IMR-90 (cell line): ENCODE measurements around the gene ALKBH6. TPM values are rescaled to one million over a fixed set of nuclear protein-coding genes. Genes with fewer than 3 reads are reported as not detected.

Experiments
- ATAC-seq: fragments of 200-7000 bp; cut with Tn5 transposase; 2 replicates; pipeline ENCODE4 v1.9.1; 2020; ENCODE audit warnings: low read depth, mild to moderate bottlenecking, moderate library complexity
- BruUV-seq: library from RNA; stranded (reverse); fragments of 400-500 nt; replicated peaks from 2 replicates; lab custom pipeline; 2021; lab: Mats Ljungman, UMichigan
- CTCF ChIA-PET: fragments of 300-600 bp; formaldehyde crosslinking; extraction: SDS; loops from one replicate; lab custom pipeline; 2021; ENCODE audit warnings: antibody characterized with exemption; lab: Yijun Ruan, JAX
- POLR2A ChIA-PET: fragments of 300-600 bp; sonication (Branson Sonifier 250); formaldehyde crosslinking; loops from one replicate; lab custom pipeline; 2022; ENCODE audit warnings: antibody characterized with exemption; ENCODE audit not compliant: unreplicated experiment; lab: Charles Lee
- DNase-seq: peaks from one replicate; pipeline ENCODE4 v3.0.0; 2013
- H2AFZ ChIP-seq: replicated peaks from 2 replicates; pipeline ENCODE3; 2013; ENCODE audit warnings: low read length, mild to moderate bottlenecking; ENCODE audit not compliant: poor library complexity
- H2AK5ac ChIP-seq: 2 replicates; pipeline ENCODE4 v1.6.1; 2013; ENCODE audit warnings: low read depth, low read length, inconsistent platforms
- H2AK9ac ChIP-seq: replicated peaks from 2 replicates; pipeline ENCODE3; 2013; ENCODE audit warnings: mild to moderate bottlenecking, low read depth, low read length, moderate library complexity; ENCODE audit not compliant: poor library complexity
- H2BK120ac ChIP-seq: 2 replicates; pipeline ENCODE4 v1.6.1; 2013; ENCODE audit warnings: low read depth, low read length, inconsistent platforms
- H2BK15ac ChIP-seq: 3 replicates; pipeline ENCODE4 v1.6.1; 2013; ENCODE audit warnings: low read depth, low read length, inconsistent platforms
- H2BK20ac ChIP-seq: 2 replicates; pipeline ENCODE4 v1.6.1; 2013; ENCODE audit warnings: low read depth, mild to moderate bottlenecking, inconsistent platforms, low read length, moderate library complexity
- H2BK5ac ChIP-seq: 2 replicates; pipeline ENCODE4 v1.6.1; 2013; ENCODE audit warnings: mild to moderate bottlenecking, low read depth, low read length, inconsistent platforms; ENCODE audit not compliant: poor library complexity, severe bottlenecking
- H3K14ac ChIP-seq: replicated peaks from 2 replicates; pipeline ENCODE4 v1.6.1; 2013; ENCODE audit warnings: low read depth, low read length, inconsistent platforms
- H3K18ac ChIP-seq: 2 replicates; pipeline ENCODE4 v1.6.1; 2013; ENCODE audit warnings: low read depth, low read length, control low read depth
- H3K23ac ChIP-seq: 2 replicates; pipeline ENCODE4 v1.6.1; 2013; ENCODE audit warnings: low read depth, low read length, inconsistent platforms
- H3K27ac ChIP-seq: 2 replicates; pipeline ENCODE4 v1.5.1; 2013; ENCODE audit warnings: mild to moderate bottlenecking, control low read depth, low read length; ENCODE audit not compliant: insufficient read depth
- H3K27me3 ChIP-seq: 2 replicates; pipeline ENCODE4 v1.6.1; 2013; ENCODE audit warnings: low read length; ENCODE audit not compliant: control insufficient read depth, insufficient read depth
- H3K36me3 ChIP-seq: 2 replicates; pipeline ENCODE4 v1.6.1; 2013; ENCODE audit warnings: low read length, mixed read lengths; ENCODE audit not compliant: control insufficient read depth, insufficient read depth
- H3K4ac ChIP-seq: 2 replicates; pipeline ENCODE4 v1.6.1; 2013; ENCODE audit warnings: low read depth, low read length, inconsistent platforms
- H3K4me1 ChIP-seq: 2 replicates; pipeline ENCODE4 v1.6.1; 2013; ENCODE audit warnings: low read length, mixed read lengths; ENCODE audit not compliant: control insufficient read depth, insufficient read depth
- H3K4me2 ChIP-seq: 2 replicates; pipeline ENCODE4 v1.6.1; 2013; ENCODE audit warnings: low read depth, mild to moderate bottlenecking, control low read depth, low read length, moderate library complexity
- H3K4me3 ChIP-seq: 2 replicates; pipeline ENCODE4 v1.5.1; 2013; ENCODE audit warnings: low read depth, mild to moderate bottlenecking, control low read depth, low read length, moderate library complexity; ENCODE audit not compliant: insufficient read depth
- H3K56ac ChIP-seq: 2 replicates; pipeline ENCODE4 v1.6.1; 2013; ENCODE audit warnings: low read length, inconsistent platforms; ENCODE audit not compliant: insufficient read depth; ENCODE audit errors: extremely low read depth
- H3K79me1 ChIP-seq, 2 experiments: 2 replicates each; pipeline ENCODE4 v1.6.1; 2013; ENCODE audit warnings: low read length in 2 of 2, inconsistent platforms in 1 of 2, low read depth in 1 of 2
- H3K9ac ChIP-seq: 2 replicates; pipeline ENCODE4 v1.6.1; 2013; ENCODE audit warnings: low read depth, low read length, control low read depth
- H3K9me1 ChIP-seq: 2 replicates; pipeline ENCODE4 v1.6.1; 2013; ENCODE audit warnings: low read length, inconsistent platforms; ENCODE audit not compliant: insufficient read depth
- H3K9me3 ChIP-seq: 2 replicates; pipeline ENCODE4 v1.6.1; 2013; ENCODE audit warnings: low read length; ENCODE audit not compliant: control insufficient read depth, insufficient read depth
- H4K20me1 ChIP-seq: 2 replicates; pipeline ENCODE4 v1.6.1; 2013; ENCODE audit warnings: low read length, inconsistent platforms; ENCODE audit not compliant: insufficient read depth
- H4K5ac ChIP-seq: 2 replicates; pipeline ENCODE4 v1.6.1; 2013; ENCODE audit warnings: mild to moderate bottlenecking, low read depth, low read length, control low read depth
- H4K8ac ChIP-seq, 2 experiments: 2 replicates each; pipeline ENCODE4 v1.6.1; 2013; ENCODE audit warnings: low read depth in 2 of 2, low read length in 2 of 2, control low read depth in 1 of 2, inconsistent platforms in 1 of 2
- H4K91ac ChIP-seq: 2 replicates; pipeline ENCODE4 v1.6.1; 2013; ENCODE audit warnings: low read depth, low read length, inconsistent platforms; ENCODE audit not compliant: insufficient read depth
- FOS ChIP-seq: fragments of 150-350 bp; IDR thresholded peaks from 2 replicates; pipeline ENCODE4 v1.6.1; 2016; ENCODE audit warnings: low read depth, low read length
- SMC3 ChIP-seq: fragments of 150-350 bp; IDR thresholded peaks from 2 replicates; pipeline ENCODE4 v1.6.1; 2016; ENCODE audit warnings: low read depth, mild to moderate bottlenecking, antibody characterized with exemption, low read length, moderate library complexity
- WGBS, 2 experiments: methylation state at CpG; one replicate each; pipeline versions ENCODE4 v1.1.5 to v1.1.7; 2013; ENCODE audit warnings: missing lambda C conversion rate in 2 of 2; ENCODE audit not compliant: insufficient read length in 1 of 2; ENCODE audit errors: extremely low coverage in 2 of 2; 5-methylcytosine and 5-hydroxymethylcytosine counted together
- dilution Hi-C: fragments of 300-500 bp; cut with HindIII; formaldehyde crosslinking; loops from one replicate; pipeline ENCODE4 v1.14.3; 2018; ENCODE audit warnings: low sequenced_read_pairs; ENCODE audit not compliant: unreplicated experiment
- in situ Hi-C: fragments of 300-500 bp; cut with MboI; formaldehyde crosslinking; loops from 3 replicates; pipeline ENCODE4 v1.14.3; 2019; ENCODE audit warnings: low sequenced_read_pairs, inconsistent platforms, mixed read lengths
- intact Hi-C: fragments of 100-400 bp; cut with micrococcal nuclease; formaldehyde crosslinking; loops from 2 replicates; pipeline ENCODE4 v1.10.0; 2022
- polyA plus RNA-seq, 3 experiments: library from polyadenylated mRNA; depleted of rRNA; stranded (reverse); fragments of >200 nt; gene quantifications; 2 replicates each; pipeline ENCODE4 v1.2.3, GENCODE V29; 2012; ENCODE audit warnings: low replicate concordance in 1 of 3
- total RNA-seq: library from RNA; depleted of rRNA; stranded (reverse); fragments of >200 nt; gene quantifications from 2 replicates; pipeline ENCODE4 v1.2.3, GENCODE V29; 2012
- TF ChIP-seq, protein P1 (sequence below): fragments of 150-350 bp; IDR thresholded peaks from 2 replicates; pipeline ENCODE4 v1.6.1; 2016; ENCODE audit warnings: low read depth, mild to moderate bottlenecking, low read length, moderate library complexity, borderline replicate concordance

Gene ALKBH6
- total and polyA plus RNA-seq, 2 of the 4 experiments (the other 2 are of a cell fraction), result 12.9 to 38.7 TPM

DNA sequence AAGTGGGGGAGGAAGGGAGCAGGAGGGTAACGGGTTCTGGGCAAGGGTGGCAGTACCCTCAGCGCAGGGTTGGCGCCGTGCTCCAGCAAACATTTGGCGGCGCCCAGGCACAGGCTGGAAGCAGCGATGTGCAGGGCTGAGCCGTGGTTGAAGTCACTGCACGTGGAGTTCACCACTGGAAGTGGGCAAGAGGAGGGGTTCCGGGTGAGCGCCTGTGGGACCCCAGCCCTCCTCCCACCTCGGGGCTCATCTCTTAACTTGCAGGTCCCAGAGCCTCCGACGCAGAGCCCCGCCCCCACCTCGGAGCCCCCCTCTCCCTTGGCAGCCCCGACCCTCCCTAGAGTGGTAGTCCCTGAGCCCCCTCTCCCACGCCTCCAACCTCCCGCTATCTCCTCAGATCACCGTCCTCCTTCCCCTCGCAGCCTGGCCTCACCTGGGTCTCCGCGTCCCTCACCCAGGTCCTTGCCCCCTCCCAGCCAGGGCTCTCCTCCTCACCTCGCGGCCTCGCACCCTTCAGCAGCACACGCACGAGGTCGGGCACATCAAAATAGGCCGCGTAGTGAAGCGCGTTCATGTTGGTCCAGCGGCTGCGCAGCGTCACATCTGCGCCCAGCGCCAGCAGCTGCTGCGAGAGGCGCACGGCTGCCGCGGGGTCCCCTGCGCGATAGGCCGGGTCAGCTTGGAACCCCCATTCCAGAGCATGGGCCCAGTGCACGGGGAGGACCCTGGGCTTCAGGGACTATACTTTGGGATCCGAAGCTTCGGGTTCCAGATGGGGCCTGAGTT is 12.3 kb upstream of the ALKBH6 start:
- no peak overlapping the region for H4K5ac ChIP-seq
- H3K9me1 ChIP-seq, result peaks cover 6% of the 10 kb centered on the region; the same call in 1 of the 2 replicates
- no peak overlapping the region for H4K91ac ChIP-seq
- H3K9ac ChIP-seq, result no peak overlapping the region
- intact Hi-C loops, result no loop called here
- ATAC-seq (no peak), DNase-seq (no peak)
- peaks cover 0 to 12% of the 10 kb centered on the region in 2 experiments; a peak in 2 of 4 replicates for H3K79me1 ChIP-seq
- ChIA-PET CTCF (no interaction called here), POLR2A (no interaction called here)
- H3K23ac ChIP-seq, result no peak overlapping the region
- H3K4me2 ChIP-seq, result no peak overlapping the region
- H3K56ac ChIP-seq, result no peak overlapping the region
- no peak overlapping the region for H2BK15ac ChIP-seq
- H3K14ac ChIP-seq, result no peak overlapping the region
- H3K4ac ChIP-seq, result no peak overlapping the region
- H4K20me1 ChIP-seq, result no peaks in the 10 kb centered on the region; the same call in 1 of the 2 replicates
- peaks cover 58% of the 10 kb centered on the region for H3K36me3 ChIP-seq
- no peak overlapping the region for H3K18ac ChIP-seq
- BruUV-seq, result TSS peak; percentile 74
- H4K8ac ChIP-seq, result no peak overlapping the region
- H3K4me1 ChIP-seq, result no peaks in the 10 kb centered on the region
- H3K9me3 ChIP-seq, result no peaks in the 10 kb centered on the region
- H2BK20ac ChIP-seq, result no peak overlapping the region
- no peak overlapping the region for H2BK5ac ChIP-seq
- no peak overlapping the region for H2BK120ac ChIP-seq
- 97% methylated on average over 27 of the region's 49 CpGs; no CpG with 5 or more reads in 1 of the 2 experiments for WGBS, 2 experiments
- H3K27me3 ChIP-seq, result no peaks in the 10 kb centered on the region
- in situ Hi-C loops, result no loop called here
- H3K4me3 ChIP-seq, result no peak overlapping the region
- no peak overlapping the region for H3K27ac ChIP-seq
- H2AK9ac ChIP-seq, result no peak overlapping the region
- dilution Hi-C loops, result no loop called here
- no peak overlapping the region for H2AK5ac ChIP-seq
- TF ChIP-seq SMC3 (no peak), FOS (no peak)
- TF ChIP-seq, protein P1, sequence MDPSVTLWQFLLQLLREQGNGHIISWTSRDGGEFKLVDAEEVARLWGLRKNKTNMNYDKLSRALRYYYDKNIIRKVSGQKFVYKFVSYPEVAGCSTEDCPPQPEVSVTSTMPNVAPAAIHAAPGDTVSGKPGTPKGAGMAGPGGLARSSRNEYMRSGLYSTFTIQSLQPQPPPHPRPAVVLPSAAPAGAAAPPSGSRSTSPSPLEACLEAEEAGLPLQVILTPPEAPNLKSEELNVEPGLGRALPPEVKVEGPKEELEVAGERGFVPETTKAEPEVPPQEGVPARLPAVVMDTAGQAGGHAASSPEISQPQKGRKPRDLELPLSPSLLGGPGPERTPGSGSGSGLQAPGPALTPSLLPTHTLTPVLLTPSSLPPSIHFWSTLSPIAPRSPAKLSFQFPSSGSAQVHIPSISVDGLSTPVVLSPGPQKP, result no peak
- H2AFZ ChIP-seq, result no peak overlapping the region
